PFSK-1 (cell line): Measurements from ENCODE around the gene TESK2.

ENCODE experiments used
- FOXP2 ChIP-seq: optimal IDR thresholded peaks from 2 replicates; pipeline ENCODE3; 2011; ENCODE audit warnings: borderline replicate concordance, control low read depth, inconsistent platforms; ENCODE audit not compliant: insufficient read depth; ENCODE audit errors: extremely low read length, extremely low read depth
- POLR2AphosphoS5 ChIP-seq: IDR thresholded peaks from 2 replicates; pipeline ENCODE4 v1.6.1; 2012; ENCODE audit warnings: low read depth, mild to moderate bottlenecking, control low read depth, low read length, moderate library complexity
- SIN3A ChIP-seq: IDR thresholded peaks from 2 replicates; pipeline ENCODE4 v1.6.1; 2012; ENCODE audit warnings: mild to moderate bottlenecking, low read length, moderate library complexity, borderline replicate concordance; ENCODE audit not compliant: insufficient read depth
- TAF1 ChIP-seq: IDR thresholded peaks from 2 replicates; pipeline ENCODE4 v1.6.1; 2012; ENCODE audit warnings: low read length, control low read depth, borderline replicate concordance; ENCODE audit not compliant: insufficient read depth
- TF ChIP-seq, protein P1 (sequence below), 2 experiments: IDR thresholded peaks; 2 replicates each; pipeline versions ENCODE4 v1.6.1 to v1.8.0; 2011 to 2012; ENCODE audit warnings: low read depth in 2 of 2, low read length in 2 of 2, control low read depth in 1 of 2, inconsistent platforms in 1 of 2, mild to moderate bottlenecking in 1 of 2, moderate library complexity in 1 of 2; ENCODE audit not compliant: insufficient read depth in 1 of 2

The TESK2 gene

GRCh38 chr1:45430490-45430889, 60.5 kb downstream of the TESK2 start:
- TF ChIP-seq FOXP2 (no peak), TAF1 (no peak)

DNA sequence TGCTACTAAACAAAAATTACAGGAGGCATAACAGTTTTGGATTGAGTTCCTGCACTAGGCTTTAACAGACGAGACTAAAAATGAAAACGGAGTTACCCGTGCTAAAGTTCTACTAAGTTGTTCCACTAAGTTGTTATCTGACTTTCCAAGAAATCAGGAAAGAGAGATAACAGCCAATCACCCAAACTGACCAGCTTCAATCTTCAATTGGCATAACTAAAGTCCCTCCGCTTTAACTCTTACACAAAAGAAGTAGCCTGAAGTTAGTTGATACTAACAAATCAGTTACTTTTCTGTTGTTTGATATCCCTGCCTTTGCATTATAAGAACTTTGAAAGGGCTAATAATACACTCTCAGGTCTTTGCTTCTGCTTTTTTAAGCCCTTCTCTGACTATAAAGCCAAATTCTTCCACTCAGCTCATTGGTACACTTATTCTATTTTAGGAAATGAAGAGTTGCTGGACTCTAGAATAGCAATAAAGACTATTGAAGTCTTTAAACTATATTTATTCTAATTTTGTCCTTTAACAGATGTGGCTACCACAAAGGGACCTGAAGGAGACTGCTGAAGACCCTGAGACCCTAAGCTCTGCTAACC, 61.3 kb downstream of the TESK2 start:
- TF ChIP-seq TAF1 (no peak), SIN3A (no peak), FOXP2 (no peak), POLR2AphosphoS5 (no peak)
- TF ChIP-seq, protein P1, sequence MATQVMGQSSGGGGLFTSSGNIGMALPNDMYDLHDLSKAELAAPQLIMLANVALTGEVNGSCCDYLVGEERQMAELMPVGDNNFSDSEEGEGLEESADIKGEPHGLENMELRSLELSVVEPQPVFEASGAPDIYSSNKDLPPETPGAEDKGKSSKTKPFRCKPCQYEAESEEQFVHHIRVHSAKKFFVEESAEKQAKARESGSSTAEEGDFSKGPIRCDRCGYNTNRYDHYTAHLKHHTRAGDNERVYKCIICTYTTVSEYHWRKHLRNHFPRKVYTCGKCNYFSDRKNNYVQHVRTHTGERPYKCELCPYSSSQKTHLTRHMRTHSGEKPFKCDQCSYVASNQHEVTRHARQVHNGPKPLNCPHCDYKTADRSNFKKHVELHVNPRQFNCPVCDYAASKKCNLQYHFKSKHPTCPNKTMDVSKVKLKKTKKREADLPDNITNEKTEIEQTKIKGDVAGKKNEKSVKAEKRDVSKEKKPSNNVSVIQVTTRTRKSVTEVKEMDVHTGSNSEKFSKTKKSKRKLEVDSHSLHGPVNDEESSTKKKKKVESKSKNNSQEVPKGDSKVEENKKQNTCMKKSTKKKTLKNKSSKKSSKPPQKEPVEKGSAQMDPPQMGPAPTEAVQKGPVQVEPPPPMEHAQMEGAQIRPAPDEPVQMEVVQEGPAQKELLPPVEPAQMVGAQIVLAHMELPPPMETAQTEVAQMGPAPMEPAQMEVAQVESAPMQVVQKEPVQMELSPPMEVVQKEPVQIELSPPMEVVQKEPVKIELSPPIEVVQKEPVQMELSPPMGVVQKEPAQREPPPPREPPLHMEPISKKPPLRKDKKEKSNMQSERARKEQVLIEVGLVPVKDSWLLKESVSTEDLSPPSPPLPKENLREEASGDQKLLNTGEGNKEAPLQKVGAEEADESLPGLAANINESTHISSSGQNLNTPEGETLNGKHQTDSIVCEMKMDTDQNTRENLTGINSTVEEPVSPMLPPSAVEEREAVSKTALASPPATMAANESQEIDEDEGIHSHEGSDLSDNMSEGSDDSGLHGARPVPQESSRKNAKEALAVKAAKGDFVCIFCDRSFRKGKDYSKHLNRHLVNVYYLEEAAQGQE (IDR thresholded peaks at IDR 0.05; ENCODE audit: insufficient read depth in 1 of 2, low read depth in 2 of 2, low read length in 2 of 2), result no peak

GRCh38 chr1:45423906-45424678, 66.9 kb downstream of the TESK2 start:
- TF ChIP-seq SIN3A (no peak), TAF1 (no peak), FOXP2 (no peak), POLR2AphosphoS5 (no peak)
- TF ChIP-seq, protein P1 (IDR thresholded peaks at IDR 0.05; ENCODE audit: insufficient read depth in 1 of 2, low read depth in 2 of 2, low read length in 2 of 2), result no peak

GRCh38 chr1:45421935-45422334, 69.0 kb downstream of the TESK2 start:
- TF ChIP-seq FOXP2 (no peak), POLR2AphosphoS5 (no peak), TAF1 (no peak), SIN3A (no peak)
- TF ChIP-seq, protein P1 (IDR thresholded peaks at IDR 0.05; ENCODE audit: insufficient read depth in 1 of 2, low read depth in 2 of 2, low read length in 2 of 2), result no peak

DNA sequence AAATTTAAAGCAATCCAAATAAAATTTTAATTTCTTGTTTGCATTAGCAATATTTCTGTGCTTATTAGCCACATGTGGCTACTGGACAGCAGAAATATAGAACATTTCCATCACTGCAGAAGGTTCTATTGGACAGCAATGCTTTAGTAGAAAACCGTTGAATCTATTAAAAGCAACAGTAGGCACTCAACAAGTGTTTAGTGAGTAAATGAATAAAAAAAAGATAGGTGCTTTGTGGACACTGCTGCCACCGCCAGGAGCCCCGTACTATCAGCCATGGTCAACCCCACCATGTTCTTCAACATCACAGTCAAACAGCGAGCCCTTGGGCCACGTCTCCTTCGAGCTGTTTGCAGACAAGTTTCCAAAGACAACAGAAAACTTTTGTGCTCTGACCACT, 76.2 kb downstream of the TESK2 start:
- TF ChIP-seq SIN3A, result no peak
- TF ChIP-seq FOXP2, result no peak
- TF ChIP-seq POLR2AphosphoS5, result no peak
- TF ChIP-seq, protein P1 (IDR thresholded peaks at IDR 0.05; ENCODE audit: insufficient read depth in 1 of 2, low read depth in 2 of 2, low read length in 2 of 2), result no peak
- TF ChIP-seq TAF1, result no peak
